LNCAP (cell line): ENCODE measurements around the gene WHRN.

Experiments
- CTCF ChIP-seq: fragments of 450-650 bp; IDR thresholded peaks from 2 replicates; pipeline ENCODE4 v1.5.1; 2017; ENCODE audit warnings: mild to moderate bottlenecking

The WHRN gene

GRCh38 chr9:114385397-114386181, 119.7 kb downstream of the WHRN start:
- no peak for TF ChIP-seq CTCF

DNA sequence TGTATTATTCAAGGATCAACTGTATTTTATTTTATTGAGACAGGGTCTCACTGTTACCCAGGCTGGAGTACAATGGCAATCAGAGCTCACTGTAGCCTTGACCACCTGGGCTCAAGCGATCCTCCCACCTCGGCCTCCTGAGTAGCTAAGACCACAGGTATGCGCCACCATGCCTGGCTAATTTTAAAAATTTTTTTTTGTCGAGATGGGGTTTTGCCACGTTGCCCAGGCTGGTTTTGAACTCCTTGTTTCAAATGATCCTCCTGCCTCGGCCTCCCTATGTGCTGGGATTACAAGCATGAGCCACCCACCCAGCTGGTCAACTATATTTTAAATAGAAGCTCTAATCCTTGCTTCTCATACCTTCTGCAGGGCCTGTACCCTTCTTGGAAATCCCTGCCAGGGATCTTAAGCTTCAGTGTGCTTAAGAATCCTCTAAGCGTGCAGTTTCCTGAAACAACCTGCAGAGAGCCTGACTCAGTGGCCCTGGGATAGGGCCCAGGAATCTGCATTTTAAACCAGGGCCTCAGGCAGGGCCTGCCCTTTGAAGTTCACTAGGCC, 120.4 kb downstream of the WHRN start:
- TF ChIP-seq CTCF: no peak

- no peak for TF ChIP-seq CTCF
Observed at GRCh38 chr9:114384341-114384740, 120.9 kb downstream of the WHRN start.

- no peak for TF ChIP-seq CTCF
Observed at GRCh38 chr9:114383521-114384231, 121.6 kb downstream of the WHRN start.

- no peak for TF ChIP-seq CTCF
Observed at GRCh38 chr9:114382699-114383520, 122.4 kb downstream of the WHRN start.

DNA sequence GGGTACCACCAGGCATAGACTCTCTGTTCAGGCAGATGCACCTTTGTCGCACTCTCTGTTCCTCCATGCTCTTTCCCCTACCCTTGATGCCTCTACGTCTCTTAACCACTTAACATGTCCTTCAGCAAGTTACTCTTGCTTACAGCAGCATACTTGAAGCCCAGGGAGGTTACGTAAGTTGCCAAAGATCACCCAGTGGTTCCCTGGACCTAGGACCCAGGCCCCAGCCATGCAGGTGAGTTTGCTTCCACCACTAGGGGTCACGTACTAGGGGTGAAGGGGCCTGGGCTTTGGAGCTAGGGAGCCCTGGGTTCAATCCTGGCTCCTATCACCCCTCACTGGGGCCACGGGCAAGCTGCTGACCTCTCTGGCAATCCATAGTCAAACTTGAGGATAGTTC, 126.4 kb downstream of the WHRN start:
- TF ChIP-seq CTCF: no peak

DNA sequence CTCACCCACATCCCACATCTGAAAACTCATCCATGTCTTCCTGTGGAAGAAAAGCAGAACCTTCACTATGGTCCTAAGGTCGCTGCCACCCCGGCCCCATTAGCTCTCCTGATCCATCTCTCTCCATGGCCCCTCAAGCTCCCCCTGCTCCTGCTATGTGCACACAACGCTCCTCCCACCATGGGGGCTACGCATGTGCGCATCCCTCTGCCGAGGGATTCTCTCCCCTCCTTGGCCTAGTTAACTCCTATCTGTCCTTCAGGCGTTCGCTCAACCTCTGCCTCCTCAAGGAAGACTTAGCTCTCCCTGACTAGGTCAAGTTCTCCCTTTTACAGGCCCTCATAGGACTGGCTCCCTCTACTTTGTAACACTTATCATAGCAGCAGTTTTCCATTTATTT, 127.3 kb downstream of the WHRN start:
- no peak for TF ChIP-seq CTCF
